Muscle of leg (tissue), 11 donors: ENCODE data around the gene JPH4. TPM values are rescaled to one million over a fixed set of nuclear protein-coding genes. Genes with fewer than 3 reads are reported as not detected.

Experiments used
- DNase-seq: peaks from one replicate; pipeline ENCODE4 v3.0.0; 2013
- H3K27ac ChIP-seq: one replicate; pipeline ENCODE4 v1.5.1; 2013; ENCODE audit warnings: mild to moderate bottlenecking, low read length, control low read depth
- H3K27me3 ChIP-seq: one replicate; pipeline ENCODE4 v1.6.1; 2013; ENCODE audit warnings: low read length; ENCODE audit not compliant: control insufficient read depth, insufficient read depth
- H3K36me3 ChIP-seq: one replicate; pipeline ENCODE4 v1.6.1; 2013; ENCODE audit warnings: low read length; ENCODE audit not compliant: control insufficient read depth, insufficient read depth
- H3K4me1 ChIP-seq: one replicate; pipeline ENCODE4 v1.6.1; 2013; ENCODE audit warnings: low read length; ENCODE audit not compliant: control insufficient read depth, insufficient read depth
- H3K4me3 ChIP-seq: one replicate; pipeline ENCODE4 v1.5.1; 2013; ENCODE audit warnings: low read length, control low read depth
- H3K9me3 ChIP-seq: replicated peaks from 2 replicates; pipeline ENCODE4 v1.6.1; 2013; ENCODE audit warnings: low read depth, low read length; ENCODE audit not compliant: control insufficient read depth
- WGBS: methylation state at CpG from one replicate; pipeline ENCODE4 v1.1.5; 2013; ENCODE audit warnings: missing lambda C conversion rate; ENCODE audit not compliant: insufficient coverage; 5-methylcytosine and 5-hydroxymethylcytosine counted together
- polyA plus RNA-seq, 8 donors: library from polyadenylated mRNA; unstranded; fragments of 120-200 nt; gene quantifications; one replicate each; pipeline versions ENCODE4 v1.2.1 to v1.2.3, GENCODE V29; 2013; ENCODE audit warnings: inconsistent platforms in 1 of 8, low replicate concordance in 1 of 8; ENCODE audit not compliant: insufficient read length in 8 of 8, insufficient read depth in 1 of 8
- total RNA-seq: library from RNA; stranded (reverse); fragments of 120-200 nt; gene quantifications from one replicate; pipeline ENCODE4 v1.2.4, GENCODE V29; 2013

Gene JPH4
- total and polyA plus RNA-seq, 9 donors = 0.26 to 3.0 (median 0.85) TPM

- 81% methylated on average over 20 of the region's 23 CpGs for WGBS
- H3K4me3 ChIP-seq = no peak overlapping the region
- no peaks in the 10 kb centered on the region for H3K36me3 ChIP-seq
- H3K9me3 ChIP-seq = no peaks in the 10 kb centered on the region
- peaks cover 47% of the 10 kb centered on the region for H3K27me3 ChIP-seq
- no peak for DNase-seq
- peaks cover 16% of the 10 kb centered on the region for H3K4me1 ChIP-seq
- no peak overlapping the region for H3K27ac ChIP-seq
These were observed 7.6 kb downstream of the JPH4 start for GRCh38 chr14:23570806-23571483.

- DNase-seq = peak; percentile 48
- Histone ChIP-seq H3K4me3 (no peak overlapping the region), H3K27ac (no peak overlapping the region), H3K9me3 (no peaks in the 10 kb centered on the region), H3K4me1 (peaks cover 16% of the 10 kb centered on the region), H3K36me3 (no peaks in the 10 kb centered on the region), H3K27me3 (peaks cover 35% of the 10 kb centered on the region)
- WGBS = 47% methylated on average over 5 of the region's 7 CpGs
These were observed 9.0 kb downstream of the JPH4 start for GRCh38 chr14:23569443-23570151.

GRCh38 chr14:23568600-23569331 is 9.8 kb downstream of the JPH4 start:
- Histone ChIP-seq H3K9me3 (no peaks in the 10 kb centered on the region), H3K27ac (no peak overlapping the region), H3K4me1 (peaks cover 16% of the 10 kb centered on the region), H3K36me3 (no peaks in the 10 kb centered on the region), H3K27me3 (peaks cover 31% of the 10 kb centered on the region), H3K4me3 (no peak overlapping the region)
- peak; percentile 52 for DNase-seq
- WGBS = no CpG with 5 or more reads among the region's 6 CpGs

GRCh38 chr14:23568021-23568599 is 10.5 kb downstream of the JPH4 start:
- DNase-seq = no peak
- WGBS = no CpG with 5 or more reads among the region's 2 CpGs
- no peaks in the 10 kb centered on the region for H3K9me3 ChIP-seq
- H3K4me3 ChIP-seq = peak overlapping the region; percentile 56
- peak overlapping the region; percentile 2 for H3K27ac ChIP-seq
- peaks cover 16% of the 10 kb centered on the region for H3K4me1 ChIP-seq
- no peaks in the 10 kb centered on the region for H3K36me3 ChIP-seq
- peaks cover 24% of the 10 kb centered on the region for H3K27me3 ChIP-seq

- peak; percentile 89 for DNase-seq
- 0% methylated on average over 50 of the region's 53 CpGs for WGBS
These were observed 11.2 kb downstream of the JPH4 start, which contains the start of gene AP1G2 for GRCh38 chr14:23567186-23568020. Gene AP1G2 (minus strand): TSS chr14:23567791. CDS start chr14:23567314, 477 bp downstream.

GRCh38 chr14:23566778-23567185 is 11.8 kb downstream of the JPH4 start:
- Histone ChIP-seq H3K9me3 (no peaks in the 10 kb centered on the region), H3K36me3 (peaks cover under 1% of the 10 kb centered on the region), H3K27ac (no peak overlapping the region), H3K27me3 (peaks cover 12% of the 10 kb centered on the region), H3K4me3 (peak overlapping the region; percentile 56), H3K4me1 (peaks cover 16% of the 10 kb centered on the region)
- 4% methylated on average over 5 of the region's 5 CpGs for WGBS
- peak; percentile 47 for DNase-seq

More at GRCh38 chr14:23567186-23568020, 11.2 kb downstream of the JPH4 start, which contains the start of gene AP1G2:
- Histone ChIP-seq H3K36me3 (no peaks in the 10 kb centered on the region), H3K27me3 (peaks cover 17% of the 10 kb centered on the region), H3K27ac (peak within 1 kb of the TSS; percentile 2), H3K9me3 (no peaks in the 10 kb centered on the region), H3K4me1 (peaks cover 16% of the 10 kb centered on the region), H3K4me3 (peak within 1 kb of the TSS; percentile 56)

- DNase-seq = no peak
- WGBS = 88% methylated on average over 7 of the region's 10 CpGs
- H3K4me1 ChIP-seq = peaks cover 16% of the 10 kb centered on the region
- H3K36me3 ChIP-seq = peaks cover 4% of the 10 kb centered on the region
- H3K9me3 ChIP-seq = no peaks in the 10 kb centered on the region
- peaks cover 6% of the 10 kb centered on the region for H3K27me3 ChIP-seq
- no peak overlapping the region for H3K27ac ChIP-seq
- no peak overlapping the region for H3K4me3 ChIP-seq
These were observed 12.3 kb downstream of the JPH4 start for GRCh38 chr14:23566112-23566777.

- no peak overlapping the region for H3K4me3 ChIP-seq
- DNase-seq = no peak
- H3K36me3 ChIP-seq = peaks cover 8% of the 10 kb centered on the region
- H3K4me1 ChIP-seq = peaks cover 16% of the 10 kb centered on the region
- H3K27ac ChIP-seq = no peak overlapping the region
- H3K27me3 ChIP-seq = peaks cover 1% of the 10 kb centered on the region
- WGBS = 81% methylated on average over 8 of the region's 11 CpGs
- H3K9me3 ChIP-seq = no peaks in the 10 kb centered on the region
These were observed 13.0 kb downstream of the JPH4 start for GRCh38 chr14:23565626-23566025.

GRCh38 chr14:23564876-23565275 is 13.7 kb downstream of the JPH4 start:
- Histone ChIP-seq H3K27me3 (no peaks in the 10 kb centered on the region), H3K4me1 (peaks cover 16% of the 10 kb centered on the region), H3K9me3 (no peaks in the 10 kb centered on the region), H3K4me3 (no peak overlapping the region), H3K36me3 (peaks cover 13% of the 10 kb centered on the region), H3K27ac (no peak overlapping the region)
- 83% methylated on average over 2 of the region's 7 CpGs for WGBS
- no peak for DNase-seq
